MCF 10A (cell line): Measurements from ENCODE around the gene COL25A1. TPM values are rescaled to one million over a fixed set of nuclear protein-coding genes. Genes with fewer than 3 reads are reported as not detected.

ENCODE experiments used
- BruUV-seq: library from RNA; stranded (reverse); fragments of 400-500 nt; replicated peaks from 2 replicates; lab custom pipeline; 2021; lab: Mats Ljungman, UMichigan
- CTCF ChIA-PET: fragments of 300-600 bp; sonication (Branson Sonifier 250); formaldehyde crosslinking; extraction: SDS; loops from one replicate; lab custom pipeline; 2021; ENCODE audit warnings: antibody characterized with exemption, inconsistent platforms; lab: Yijun Ruan, JAX
- POLR2A ChIA-PET: fragments of 300-600, 350-650 bp; sonication (Branson Sonifier 250); formaldehyde crosslinking; extraction: SDS; loops from one replicate; lab custom pipeline; 2020; ENCODE audit warnings: antibody characterized with exemption, inconsistent platforms; lab: Yijun Ruan, JAX
- DNase-seq: peaks from one replicate; pipeline ENCODE4 v3.0.0-alpha.2; 2018; ENCODE audit not compliant: unreplicated experiment
- H3K27ac Mint-ChIP-seq: one replicate; pipeline ENCODE4 v1.8.0; 2022; ENCODE audit warnings: mild to moderate bottlenecking, low read depth, mixed read lengths; ENCODE audit not compliant: unreplicated experiment
- H3K27me3 Mint-ChIP-seq: one replicate; pipeline ENCODE4 v1.8.0; 2022; ENCODE audit warnings: mixed read lengths; ENCODE audit not compliant: insufficient read depth, unreplicated experiment
- H3K36me3 Mint-ChIP-seq: one replicate; pipeline ENCODE4 v1.8.0; 2022; ENCODE audit warnings: mild to moderate bottlenecking, moderate library complexity, mixed read lengths; ENCODE audit not compliant: insufficient read depth, unreplicated experiment
- H3K4me1 Mint-ChIP-seq: one replicate; pipeline ENCODE4 v1.8.0; 2022; ENCODE audit warnings: mixed read lengths; ENCODE audit not compliant: insufficient read depth, unreplicated experiment
- H3K4me3 Mint-ChIP-seq: one replicate; pipeline ENCODE4 v1.8.0; 2022; ENCODE audit warnings: mild to moderate bottlenecking, moderate library complexity, mixed read lengths; ENCODE audit not compliant: unreplicated experiment
- H3K9me3 Mint-ChIP-seq: one replicate; pipeline ENCODE4 v1.8.0; 2022; ENCODE audit warnings: mixed read lengths; ENCODE audit not compliant: unreplicated experiment
- intact Hi-C: fragments of 100-400 bp; cut with micrococcal nuclease; formaldehyde crosslinking; loops from 2 replicates; pipeline ENCODE4 v1.14.1; 2022
- total RNA-seq: library from RNA; stranded (reverse); gene quantifications from 2 replicates; pipeline ENCODE4 v1.2.3, GENCODE V29; 2022
- TF ChIP-seq, protein P1 (sequence below): fragments of 200-600 bp; IDR thresholded peaks from one replicate; pipeline ENCODE4 v1.8.0; 2022; ENCODE audit warnings: antibody characterized with exemption, mild to moderate bottlenecking; ENCODE audit not compliant: unreplicated experiment

Gene COL25A1
- total RNA-seq, 1 experiment from 2014 or later, result not detected

DNA sequence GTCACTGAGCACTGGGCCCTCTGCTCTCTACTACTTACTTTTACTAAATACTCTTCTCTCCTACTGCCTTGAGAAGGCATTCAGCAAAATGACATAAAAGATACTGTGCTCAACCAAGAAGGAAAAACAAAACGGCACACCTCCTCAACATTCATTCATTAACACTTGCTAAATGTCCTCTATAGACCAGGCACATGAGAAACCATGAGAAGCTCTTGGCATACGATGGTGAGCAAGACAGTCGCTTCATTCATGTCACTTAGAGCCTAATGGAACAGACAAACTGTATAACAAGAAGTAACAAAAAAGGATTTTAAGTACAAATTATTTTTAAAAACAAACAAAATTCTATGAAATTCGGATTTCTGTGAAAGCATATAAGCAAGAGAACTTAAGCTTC lies 38.7 kb downstream of the COL25A1 start:
- intact Hi-C loops, result no loop called here
- no peaks in the 10 kb centered on the region for H3K4me1 Mint-ChIP-seq
- DNase-seq, result no peak
- POLR2A ChIA-PET, result interaction anchor here (0.6 kb wide), 1 partner anchor 165 kb away, joined by 3 read pairs; no protein-coding TSS in a partner anchor
- no peaks in the 10 kb centered on the region for H3K36me3 Mint-ChIP-seq
- no peaks in the 10 kb centered on the region for H3K27me3 Mint-ChIP-seq
- CTCF ChIA-PET, result no interaction called here
- H3K4me3 Mint-ChIP-seq, result no peak overlapping the region
- no peak overlapping the region for H3K27ac Mint-ChIP-seq
- TF ChIP-seq, protein P1, sequence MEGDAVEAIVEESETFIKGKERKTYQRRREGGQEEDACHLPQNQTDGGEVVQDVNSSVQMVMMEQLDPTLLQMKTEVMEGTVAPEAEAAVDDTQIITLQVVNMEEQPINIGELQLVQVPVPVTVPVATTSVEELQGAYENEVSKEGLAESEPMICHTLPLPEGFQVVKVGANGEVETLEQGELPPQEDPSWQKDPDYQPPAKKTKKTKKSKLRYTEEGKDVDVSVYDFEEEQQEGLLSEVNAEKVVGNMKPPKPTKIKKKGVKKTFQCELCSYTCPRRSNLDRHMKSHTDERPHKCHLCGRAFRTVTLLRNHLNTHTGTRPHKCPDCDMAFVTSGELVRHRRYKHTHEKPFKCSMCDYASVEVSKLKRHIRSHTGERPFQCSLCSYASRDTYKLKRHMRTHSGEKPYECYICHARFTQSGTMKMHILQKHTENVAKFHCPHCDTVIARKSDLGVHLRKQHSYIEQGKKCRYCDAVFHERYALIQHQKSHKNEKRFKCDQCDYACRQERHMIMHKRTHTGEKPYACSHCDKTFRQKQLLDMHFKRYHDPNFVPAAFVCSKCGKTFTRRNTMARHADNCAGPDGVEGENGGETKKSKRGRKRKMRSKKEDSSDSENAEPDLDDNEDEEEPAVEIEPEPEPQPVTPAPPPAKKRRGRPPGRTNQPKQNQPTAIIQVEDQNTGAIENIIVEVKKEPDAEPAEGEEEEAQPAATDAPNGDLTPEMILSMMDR, result no peak
- BruUV-seq, result no TSS peak
- H3K9me3 Mint-ChIP-seq, result no peaks in the 10 kb centered on the region

DNA sequence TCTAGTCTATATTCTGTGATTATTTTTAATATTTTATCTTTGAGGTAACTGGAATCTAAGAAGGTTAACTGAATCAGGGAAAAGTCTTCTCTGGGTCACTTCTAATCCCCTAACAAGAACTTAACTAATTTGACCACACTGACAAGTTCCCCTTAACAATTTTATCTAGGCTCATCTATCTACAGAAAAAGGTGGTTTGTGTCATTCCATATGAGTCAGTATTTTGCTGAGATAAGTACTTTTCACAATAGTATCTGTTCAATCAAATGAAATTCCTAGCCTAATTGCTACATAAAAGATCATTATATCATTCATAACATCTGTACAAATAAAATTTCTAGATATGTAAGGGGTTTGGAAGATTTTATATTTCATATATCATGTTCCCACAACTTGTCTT lies 45.6 kb downstream of the COL25A1 start:
- TF ChIP-seq, protein P1, result no peak
- Mint-ChIP-seq H3K9me3 (no peaks in the 10 kb centered on the region), H3K27me3 (no peaks in the 10 kb centered on the region), H3K4me1 (no peaks in the 10 kb centered on the region), H3K27ac (no peak overlapping the region), H3K36me3 (no peaks in the 10 kb centered on the region), H3K4me3 (no peak overlapping the region)
- CTCF ChIA-PET, result no interaction called here
- DNase-seq, result no peak
- intact Hi-C loops, result no loop called here
- POLR2A ChIA-PET, result no interaction called here
- no TSS peak for BruUV-seq

DNA sequence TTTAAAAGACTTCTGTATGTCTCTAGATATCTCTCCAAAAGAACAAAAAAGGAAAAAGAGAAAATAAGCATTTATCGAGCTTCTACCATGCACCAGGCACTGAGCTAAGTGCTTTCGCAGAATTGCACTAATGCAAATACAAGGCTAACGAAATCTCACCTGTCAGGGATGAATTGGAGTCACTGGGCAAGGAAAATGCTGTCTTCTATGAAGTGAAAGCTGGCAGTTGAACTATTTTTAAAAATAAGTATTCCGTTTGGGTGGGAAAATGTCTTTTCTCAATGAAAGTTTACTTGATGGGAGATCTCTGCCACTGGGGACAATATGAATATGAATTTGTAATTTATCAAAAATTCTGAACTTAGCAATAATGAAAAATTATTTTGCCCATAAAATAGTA lies 47.6 kb downstream of the COL25A1 start:
- Mint-ChIP-seq H3K4me1 (no peaks in the 10 kb centered on the region), H3K9me3 (no peaks in the 10 kb centered on the region), H3K36me3 (no peaks in the 10 kb centered on the region), H3K27me3 (no peaks in the 10 kb centered on the region), H3K4me3 (no peak overlapping the region), H3K27ac (no peak overlapping the region)
- TF ChIP-seq, protein P1, result no peak
- no peak for DNase-seq
- intact Hi-C loops, result no loop called here
- no TSS peak for BruUV-seq
- ChIA-PET POLR2A (no interaction called here), CTCF (interaction anchor here (0.6 kb wide), 1 partner anchor 44 kb away, joined by 3 read pairs; no protein-coding TSS in a partner anchor)

DNA sequence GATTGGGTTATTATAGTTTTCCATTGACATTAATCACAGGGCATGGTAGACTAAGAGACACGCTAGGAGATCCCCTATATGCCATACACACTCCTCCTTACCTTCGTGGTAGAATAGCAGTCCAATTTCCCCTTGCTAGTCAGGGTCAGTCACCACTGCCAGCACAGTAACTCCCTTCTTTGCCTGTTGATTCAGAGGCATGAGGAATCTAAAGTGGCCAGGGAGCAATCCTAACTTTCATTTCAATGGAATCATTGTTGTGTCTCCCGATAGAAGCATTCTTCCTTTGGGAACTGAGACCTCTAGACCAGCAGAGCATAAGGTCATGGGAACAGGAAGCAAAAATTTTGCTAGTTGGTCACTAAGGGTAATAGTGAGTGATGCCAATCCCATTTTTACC lies 51.1 kb downstream of the COL25A1 start:
- Mint-ChIP-seq H3K27ac (no peak overlapping the region), H3K4me3 (no peak overlapping the region), H3K27me3 (no peaks in the 10 kb centered on the region), H3K36me3 (no peaks in the 10 kb centered on the region), H3K4me1 (no peaks in the 10 kb centered on the region), H3K9me3 (no peaks in the 10 kb centered on the region)
- no peak for DNase-seq
- ChIA-PET CTCF (no interaction called here), POLR2A (no interaction called here)
- BruUV-seq, result no TSS peak
- TF ChIP-seq, protein P1, result no peak
- intact Hi-C loops, result no loop called here
